KBM-7 (cell line): ENCODE data around the gene DNAJC17.

Experiments
- DNase-seq: peaks from one replicate; pipeline ENCODE4 v3.0.0-alpha.2; 2015
- in situ Hi-C: fragments of 300-500 bp; cut with MboI; formaldehyde crosslinking; loops from 2 replicates; pipeline ENCODE4 v1.14.3; 2020; ENCODE audit warnings: low sequenced_read_pairs, low pct_unique_long_range_greater_than_20kb, mixed read lengths

DNAJC17 gene

GRCh38 chr15:40750885-40751284 is 56.4 kb downstream of the DNAJC17 start:
- no peak for DNase-seq
- in situ Hi-C loops, result no loop called here

DNA sequence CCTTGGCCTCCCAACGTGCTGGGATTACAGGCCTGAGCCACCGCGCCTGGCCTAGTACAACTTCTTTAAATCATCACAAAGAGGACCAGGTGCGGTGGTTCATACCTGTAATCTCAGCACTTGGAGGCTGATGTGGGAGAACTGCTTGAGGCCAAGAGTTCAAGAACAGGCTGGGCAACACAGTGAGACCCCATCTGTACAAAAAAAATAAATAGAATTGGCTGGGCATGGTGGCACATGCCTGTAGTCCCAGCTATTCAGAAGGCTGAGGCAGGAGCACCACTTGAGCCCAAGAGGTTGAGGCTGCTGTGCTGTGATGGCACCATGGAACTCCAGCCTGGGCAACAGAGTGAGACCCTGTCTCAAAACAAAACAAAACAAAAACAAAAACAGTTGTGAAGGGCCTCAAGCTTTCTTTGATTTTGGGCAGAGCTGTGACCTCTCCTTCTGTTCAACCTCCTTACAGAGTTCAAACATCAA is 58.1 kb downstream of the DNAJC17 start:
- DNase-seq, result no peak
- in situ Hi-C loops, result no loop called here

- in situ Hi-C loops, result no loop called here
- no peak for DNase-seq
These were observed 59.3 kb downstream of the DNAJC17 start for GRCh38 chr15:40747685-40748631.

- in situ Hi-C loops, result no loop called here
- DNase-seq, result peak; percentile 18
These were observed 60.3 kb downstream of the DNAJC17 start for GRCh38 chr15:40746916-40747418.

DNA sequence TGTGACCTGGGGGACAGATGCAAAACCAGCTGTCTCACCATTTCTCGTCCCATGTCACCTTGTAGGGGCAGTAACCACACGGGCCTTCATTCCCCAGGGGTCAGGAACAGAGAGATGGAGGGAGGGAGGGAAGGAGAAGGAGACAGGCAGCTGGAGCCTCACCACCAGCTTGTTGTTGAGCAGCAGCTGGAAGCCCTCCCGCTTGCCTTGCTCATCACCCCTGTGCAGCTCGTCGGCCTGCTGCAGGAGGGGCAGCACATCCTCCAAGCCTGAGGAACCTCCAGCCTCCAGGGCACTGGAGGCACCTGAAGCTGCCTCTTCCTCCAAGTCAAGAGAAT is 62.5 kb downstream of the DNAJC17 start:
- in situ Hi-C loops, result no loop called here
- no peak for DNase-seq

DNA sequence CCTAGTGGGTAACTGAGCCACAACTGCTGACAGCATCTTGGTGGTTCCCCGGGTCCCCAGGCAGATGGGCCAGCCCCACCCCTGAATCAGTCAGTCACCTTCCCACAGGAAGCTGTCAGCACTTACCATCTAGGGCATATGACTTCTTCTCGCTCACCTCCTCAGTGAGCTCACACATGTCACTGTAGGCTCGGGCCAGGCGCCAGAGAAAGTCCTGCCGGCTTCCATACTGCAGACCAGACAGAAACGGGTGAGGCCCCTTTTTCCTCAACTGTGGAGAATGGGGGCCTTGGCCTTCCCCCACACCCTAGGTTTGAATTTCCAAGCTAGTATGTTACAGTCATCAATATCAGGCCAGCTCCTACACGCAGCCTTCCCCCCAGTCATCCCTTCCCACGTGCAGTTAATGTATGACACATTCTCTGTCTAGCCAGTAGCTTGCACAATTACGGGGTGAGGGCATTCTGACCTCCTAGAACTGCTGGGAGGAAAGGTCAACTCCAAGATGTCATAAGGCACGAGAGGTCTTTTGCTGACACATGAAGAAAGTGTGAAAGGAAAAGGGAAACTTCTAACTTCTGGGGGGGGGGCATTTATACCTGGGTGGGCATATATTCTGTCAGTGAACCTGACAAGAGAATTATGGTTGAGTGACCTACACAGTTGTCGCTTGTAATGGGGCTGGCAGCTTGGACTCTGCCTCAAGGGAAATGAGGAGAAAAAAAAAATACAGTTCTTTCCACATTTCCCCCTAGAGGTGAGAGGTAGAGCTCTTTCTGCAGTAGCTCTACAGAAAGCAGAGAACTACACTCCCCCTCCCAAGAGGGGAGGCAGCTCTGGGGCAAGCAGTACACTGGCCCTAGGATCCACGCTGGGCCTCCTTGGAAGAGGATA is 63.1 kb downstream of the DNAJC17 start:
- no peak for DNase-seq
- in situ Hi-C loops, result no loop called here

DNA sequence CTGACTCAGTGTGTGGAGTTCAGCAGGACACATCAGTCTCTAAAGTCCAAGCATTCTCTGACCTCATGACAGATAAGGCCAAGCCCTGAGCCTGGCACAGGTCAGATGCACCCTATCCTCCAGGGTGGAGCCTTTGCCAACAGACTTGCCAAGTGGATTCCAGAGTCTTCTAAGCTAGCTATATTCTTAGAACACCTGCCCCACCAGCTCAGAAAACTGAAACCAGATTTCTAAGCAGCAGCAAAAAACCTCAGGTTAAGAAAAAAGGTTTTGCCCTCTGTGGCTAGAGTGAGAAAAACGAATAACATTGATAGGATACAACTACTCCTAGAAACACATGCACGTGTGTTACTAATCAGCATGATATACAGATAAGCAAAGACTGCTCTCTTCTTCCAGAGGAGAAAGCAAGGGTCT is 63.8 kb downstream of the DNAJC17 start:
- in situ Hi-C loops, result no loop called here
- DNase-seq, result no peak

- in situ Hi-C loops, result no loop called here
- no peak for DNase-seq
These were observed 67.4 kb downstream of the DNAJC17 start for GRCh38 chr15:40739854-40740253.

- DNase-seq, result no peak
- in situ Hi-C loops, result no loop called here
These were observed 68.2 kb downstream of the DNAJC17 start for GRCh38 chr15:40739047-40739446.

GRCh38 chr15:40737048-40737447 is 70.2 kb downstream of the DNAJC17 start:
- in situ Hi-C loops, result no loop called here
- no peak for DNase-seq

GRCh38 chr15:40736575-40736974 is 70.7 kb downstream of the DNAJC17 start:
- no peak for DNase-seq
- in situ Hi-C loops, result no loop called here

- no peak for DNase-seq
- in situ Hi-C loops, result no loop called here
These were observed 76.2 kb downstream of the DNAJC17 start for GRCh38 chr15:40731034-40731433.

- DNase-seq, result no peak
- in situ Hi-C loops, result no loop called here
These were observed 83.4 kb downstream of the DNAJC17 start for GRCh38 chr15:40723919-40724318.

DNA sequence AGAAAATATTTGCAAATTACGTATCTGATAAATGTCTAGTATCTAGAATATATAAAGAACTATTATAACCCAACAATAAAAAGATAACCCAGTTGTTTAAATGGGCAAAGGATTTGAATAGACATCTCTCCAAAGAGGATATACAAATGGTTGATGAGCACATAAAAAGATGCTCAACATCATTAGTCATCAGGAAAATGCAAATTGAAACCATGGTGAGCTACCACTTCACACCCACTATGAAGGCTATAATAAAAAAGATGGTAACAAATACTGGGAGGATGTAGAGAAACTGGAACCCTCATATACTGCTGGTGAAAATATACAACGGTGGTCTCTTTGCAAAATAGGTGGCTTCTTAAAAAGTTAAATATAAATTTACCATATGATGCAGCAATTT is 84.3 kb downstream of the DNAJC17 start:
- in situ Hi-C loops, result no loop called here
- DNase-seq, result no peak

- in situ Hi-C loops, result no loop called here
These were observed 84.9 kb downstream of the DNAJC17 start for GRCh38 chr15:40722354-40722753.

GRCh38 chr15:40721701-40722100 is 85.6 kb downstream of the DNAJC17 start:
- in situ Hi-C loops, result no loop called here
- no peak for DNase-seq

More at GRCh38 chr15:40722354-40722753, 84.9 kb downstream of the DNAJC17 start:
- no peak for DNase-seq

- DNase-seq, result peak; percentile 40
- in situ Hi-C loops, result no loop called here
These were observed 91.1 kb downstream of the DNAJC17 start for GRCh38 chr15:40716165-40716564.
